Lower leg skin (tissue), 4 donors: Measurements from ENCODE around the gene ZNF329. TPM values are rescaled to one million over a fixed set of nuclear protein-coding genes. Genes with fewer than 3 reads are reported as not detected.

ENCODE experiments used
- DNase-seq, 2 donors: peaks; one replicate each; pipeline ENCODE4 v3.0.0-alpha.2; 2019; ENCODE audit warnings: low spot score in 2 of 2
- H3K4me3 ChIP-seq: fragments of 200-600 bp; sonication (generic); 2 replicates; pipeline ENCODE4 v1.5.1; 2017; ENCODE audit warnings: mild to moderate bottlenecking, low read depth; ENCODE audit not compliant: poor library complexity, severe bottlenecking
- CTCF ChIP-seq, 3 donors: fragments of 450-650 bp; IDR thresholded peaks; one replicate each; pipeline ENCODE4 v1.5.1; 2016; ENCODE audit warnings: antibody characterized with exemption in 3 of 3, mild to moderate bottlenecking in 3 of 3, moderate library complexity in 2 of 3
- POLR2A ChIP-seq, 2 donors: fragments of 450-650 bp; IDR thresholded peaks; one replicate each; pipeline ENCODE4 v1.6.1; 2016 to 2017; ENCODE audit warnings: antibody characterized with exemption in 2 of 2, mild to moderate bottlenecking in 1 of 2, moderate library complexity in 1 of 2
- WGBS, 2 donors: methylation state at CpG; one replicate each; pipeline ENCODE4 v1.1.5; 2018; 5-methylcytosine and 5-hydroxymethylcytosine counted together
- intact Hi-C: fragments of 100-400 bp; cut with DNase I; formaldehyde crosslinking; loops from one replicate; pipeline ENCODE4 v1.15.0; 2023; ENCODE audit warnings: low total_unique reads
- total RNA-seq, 4 donors: library from RNA; depleted of rRNA; stranded (reverse); fragments of >200 nt; gene quantifications; one replicate each; pipeline ENCODE4 v1.1.0, GENCODE V29; 2016

ZNF329 gene
- total RNA-seq, 4 donors from 2014 or later: 8.7 to 12.1 (median 9.2) TPM

DNA sequence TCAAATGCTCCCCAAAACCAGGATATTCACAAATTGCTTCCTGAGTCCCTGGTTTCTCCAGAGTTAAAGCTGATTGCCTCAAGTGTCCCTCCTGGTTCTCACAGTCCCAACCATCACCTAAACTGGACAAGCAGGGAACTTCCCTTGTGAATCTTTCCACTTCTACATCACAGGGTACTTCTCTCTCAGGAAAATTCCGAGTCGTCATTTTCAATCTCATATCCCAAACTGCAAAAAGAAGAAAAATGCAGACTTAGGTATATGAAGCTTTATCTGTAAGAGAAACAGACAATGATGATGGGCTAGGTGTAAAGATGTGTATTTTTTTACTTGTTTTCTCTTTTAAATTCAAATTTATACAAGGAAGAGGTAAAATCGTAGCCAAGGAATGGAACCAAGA is 21.3 kb downstream of the ZNF329 start:
- intact Hi-C loops: no loop called here
- no peak overlapping the region for H3K4me3 ChIP-seq
- no peak for TF ChIP-seq POLR2A (IDR thresholded peaks at IDR 0.05)
- no peak for TF ChIP-seq CTCF (IDR thresholded peaks at IDR 0.05)
- 99% methylated on average over 3 of the region's 3 CpGs for WGBS, 2 donors
- no peak for DNase-seq

DNA sequence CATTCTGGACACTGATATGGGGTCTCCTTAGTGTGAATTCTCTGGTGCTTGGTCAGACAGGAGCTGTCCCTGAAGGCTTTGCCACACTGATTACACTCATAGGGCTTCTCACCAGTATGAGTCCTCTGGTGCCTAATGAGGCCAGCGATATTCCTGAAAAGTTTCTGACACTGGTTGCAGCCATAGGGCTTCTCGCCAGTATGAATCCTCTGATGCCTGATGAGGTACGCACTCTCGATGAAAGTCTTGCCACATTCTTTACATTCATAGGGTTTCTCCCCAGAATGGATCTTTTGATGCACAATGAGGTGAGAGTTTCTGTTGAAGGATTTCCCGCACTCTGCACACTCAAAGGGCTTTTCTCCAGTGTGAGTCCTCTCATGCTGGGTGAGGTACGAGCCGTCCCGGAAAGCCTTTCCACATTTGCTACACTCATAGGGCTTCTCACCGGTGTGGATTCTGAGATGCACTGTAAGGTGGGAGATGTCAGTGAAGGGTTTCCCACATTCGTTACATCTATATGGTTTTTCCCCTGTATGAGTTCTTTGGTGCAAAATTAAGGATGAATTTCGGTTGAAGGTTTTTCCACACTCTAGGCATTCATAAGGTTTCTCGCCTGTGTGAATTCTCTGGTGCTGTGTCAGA is 22.4 kb downstream of the ZNF329 start:
- no peak overlapping the region for H3K4me3 ChIP-seq
- DNase-seq: no peak
- 93 to 97% methylated on average over 12 of the region's 12 CpGs for WGBS, 2 donors
- TF ChIP-seq POLR2A (IDR thresholded peaks at IDR 0.05): no peak
- TF ChIP-seq CTCF (IDR thresholded peaks at IDR 0.05): no peak
- intact Hi-C loops: no loop called here

DNA sequence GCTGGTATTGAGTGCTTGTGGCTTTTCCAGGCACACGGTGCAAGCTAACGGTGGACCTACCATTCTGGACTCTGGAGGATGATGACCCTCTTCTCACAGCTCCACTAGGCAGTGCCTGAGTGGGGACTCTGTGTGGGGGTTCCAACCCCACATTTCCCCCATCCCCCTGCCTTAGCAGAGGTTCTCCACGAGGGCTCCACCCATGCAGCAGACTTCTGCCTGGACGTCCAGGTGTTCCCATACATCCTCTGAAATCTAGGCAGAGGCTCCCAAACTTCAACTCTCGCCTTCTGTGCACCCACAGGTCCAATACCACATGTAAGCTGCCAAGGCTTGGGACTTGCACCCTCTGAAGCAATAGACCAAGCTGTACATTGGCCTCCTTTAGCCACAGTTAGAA is 27.2 kb downstream of the ZNF329 start:
- no peak for TF ChIP-seq POLR2A (IDR thresholded peaks at IDR 0.05)
- TF ChIP-seq CTCF (IDR thresholded peaks at IDR 0.05): no peak
- WGBS, 2 donors: 61 to 76% methylated on average over 5 of the region's 5 CpGs
- H3K4me3 ChIP-seq: no peak overlapping the region
- no peak for DNase-seq
- intact Hi-C loops: no loop called here

DNA sequence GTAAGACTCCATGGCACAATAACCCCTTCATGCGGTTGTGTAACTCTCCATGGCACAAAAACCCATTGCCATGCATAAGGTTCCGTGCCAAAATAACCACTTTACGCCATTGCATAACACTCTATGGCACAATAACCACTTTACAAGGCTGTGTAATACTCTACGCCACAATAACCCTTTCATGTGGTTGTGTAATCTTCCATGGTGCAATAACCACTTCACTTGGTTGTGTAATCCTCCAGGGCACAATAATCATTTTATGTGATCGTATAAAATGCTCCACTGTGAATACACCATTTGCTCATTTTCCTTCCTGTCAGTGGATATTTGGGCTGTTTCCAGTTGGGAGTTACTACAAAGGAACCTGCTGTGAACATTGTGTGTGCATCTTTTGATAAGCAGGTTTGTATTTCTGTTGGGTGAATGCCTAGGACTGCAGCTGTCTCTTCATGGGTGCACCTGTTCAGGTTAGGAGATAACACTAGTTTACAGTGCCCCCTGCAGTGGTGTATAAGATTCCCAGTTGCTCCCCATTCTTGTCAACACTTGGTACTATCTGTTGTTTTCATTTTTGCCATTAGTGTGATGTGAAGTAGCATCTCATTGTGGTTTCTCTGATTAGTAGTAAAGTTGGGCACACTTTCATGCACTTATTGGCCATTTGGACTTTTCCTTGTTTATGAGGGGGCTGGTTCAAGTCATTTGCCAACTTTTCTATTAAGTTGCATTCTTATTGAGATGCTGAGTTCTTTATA is 31.4 kb downstream of the ZNF329 start:
- no peak for DNase-seq
- WGBS, 2 donors: 79 to 86% methylated on average over 5 of the region's 5 CpGs
- intact Hi-C loops: no loop called here
- TF ChIP-seq POLR2A (IDR thresholded peaks at IDR 0.05) (no peak), CTCF (IDR thresholded peaks at IDR 0.05) (no peak)
- H3K4me3 ChIP-seq: no peak overlapping the region

- 3 to 7% methylated on average over 26 to 34 of the region's 77 CpGs for WGBS, 2 donors
These were observed 32.6 kb downstream of the ZNF329 start for GRCh38 chr19:58117841-58118575.

More at GRCh38 chr19:58117841-58118575, 32.6 kb downstream of the ZNF329 start:
- TF ChIP-seq CTCF (IDR thresholded peaks at IDR 0.05): no peak
- TF ChIP-seq POLR2A (IDR thresholded peaks at IDR 0.05): no peak
- no peak overlapping the region for H3K4me3 ChIP-seq
- no peak for DNase-seq
- intact Hi-C loops: no loop called here
